Choroid plexus epithelial cell (primary cell): ENCODE data around the gene IL6ST.

ENCODE experiments used
- DNase-seq: peaks from one replicate; pipeline ENCODE4 v3.0.0-alpha.2; 2010; ENCODE audit warnings: low read depth
- H3K4me3 ChIP-seq: 2 replicates; pipeline ENCODE4 v1.5.1; 2011; ENCODE audit warnings: low read depth, mild to moderate bottlenecking, control low read depth, low read length, moderate library complexity
- TF ChIP-seq, protein P1 (sequence below): conservative IDR thresholded peaks from 2 replicates; pipeline ENCODE4 v1.5.1; 2011; ENCODE audit warnings: low read depth, mild to moderate bottlenecking, control low read depth, inconsistent platforms, low read length, moderate library complexity

IL6ST gene

GRCh38 chr5:55932700-55933099, 62.1 kb downstream of the IL6ST start:
- TF ChIP-seq, protein P1, sequence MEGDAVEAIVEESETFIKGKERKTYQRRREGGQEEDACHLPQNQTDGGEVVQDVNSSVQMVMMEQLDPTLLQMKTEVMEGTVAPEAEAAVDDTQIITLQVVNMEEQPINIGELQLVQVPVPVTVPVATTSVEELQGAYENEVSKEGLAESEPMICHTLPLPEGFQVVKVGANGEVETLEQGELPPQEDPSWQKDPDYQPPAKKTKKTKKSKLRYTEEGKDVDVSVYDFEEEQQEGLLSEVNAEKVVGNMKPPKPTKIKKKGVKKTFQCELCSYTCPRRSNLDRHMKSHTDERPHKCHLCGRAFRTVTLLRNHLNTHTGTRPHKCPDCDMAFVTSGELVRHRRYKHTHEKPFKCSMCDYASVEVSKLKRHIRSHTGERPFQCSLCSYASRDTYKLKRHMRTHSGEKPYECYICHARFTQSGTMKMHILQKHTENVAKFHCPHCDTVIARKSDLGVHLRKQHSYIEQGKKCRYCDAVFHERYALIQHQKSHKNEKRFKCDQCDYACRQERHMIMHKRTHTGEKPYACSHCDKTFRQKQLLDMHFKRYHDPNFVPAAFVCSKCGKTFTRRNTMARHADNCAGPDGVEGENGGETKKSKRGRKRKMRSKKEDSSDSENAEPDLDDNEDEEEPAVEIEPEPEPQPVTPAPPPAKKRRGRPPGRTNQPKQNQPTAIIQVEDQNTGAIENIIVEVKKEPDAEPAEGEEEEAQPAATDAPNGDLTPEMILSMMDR, result no peak
- H3K4me3 ChIP-seq, result no peak overlapping the region
- no peak for DNase-seq

DNA sequence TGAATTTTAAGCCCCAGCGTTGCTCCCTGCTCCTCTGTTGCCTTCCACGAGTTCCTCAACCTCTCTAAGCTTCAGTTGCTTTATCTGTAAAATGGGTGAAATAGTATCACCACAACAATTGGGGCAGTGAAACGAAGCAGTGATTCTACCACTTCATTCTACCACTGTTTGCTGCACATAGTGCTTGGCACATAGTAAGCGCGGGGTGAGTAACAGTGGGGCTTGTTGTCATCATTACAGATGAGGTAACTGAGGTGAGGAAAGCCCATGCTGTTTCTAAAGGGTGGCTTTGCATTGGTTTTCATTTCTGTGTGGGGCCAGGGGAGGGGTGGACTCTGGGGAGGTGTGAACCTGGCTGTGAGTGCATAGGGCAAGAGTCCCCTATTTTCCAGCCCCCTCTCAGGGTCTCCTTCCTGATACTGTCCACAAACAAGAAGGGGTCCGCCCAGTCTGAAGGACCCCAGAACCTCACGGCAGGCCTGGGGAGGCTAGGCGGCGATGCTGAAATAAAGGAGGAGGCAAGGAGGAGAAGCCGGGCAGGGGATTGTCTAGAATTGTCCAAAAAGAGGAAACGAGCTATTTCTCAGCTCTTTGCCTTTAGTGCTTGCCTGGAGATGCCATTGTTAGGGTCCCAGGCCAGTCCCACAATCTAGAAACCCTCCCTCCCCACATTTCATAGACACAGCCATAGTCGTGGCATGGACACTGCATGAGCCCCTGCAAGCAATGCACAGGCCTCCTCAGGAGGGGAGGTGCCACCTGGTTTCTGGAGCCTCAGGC, 65.6 kb downstream of the IL6ST start:
- no peak overlapping the region for H3K4me3 ChIP-seq
- TF ChIP-seq, protein P1, result no peak
- DNase-seq, result no peak

GRCh38 chr5:55927861-55928655, 66.7 kb downstream of the IL6ST start:
- no peak for DNase-seq
- H3K4me3 ChIP-seq, result no peak overlapping the region
- TF ChIP-seq, protein P1, result no peak

GRCh38 chr5:55926476-55926875, 68.3 kb downstream of the IL6ST start:
- TF ChIP-seq, protein P1, result no peak
- no peak for DNase-seq
- H3K4me3 ChIP-seq, result no peak overlapping the region

- no peak overlapping the region for H3K4me3 ChIP-seq
- no peak for DNase-seq
- TF ChIP-seq, protein P1, result no peak
These were observed 69.1 kb downstream of the IL6ST start for GRCh38 chr5:55925712-55926111.

DNA sequence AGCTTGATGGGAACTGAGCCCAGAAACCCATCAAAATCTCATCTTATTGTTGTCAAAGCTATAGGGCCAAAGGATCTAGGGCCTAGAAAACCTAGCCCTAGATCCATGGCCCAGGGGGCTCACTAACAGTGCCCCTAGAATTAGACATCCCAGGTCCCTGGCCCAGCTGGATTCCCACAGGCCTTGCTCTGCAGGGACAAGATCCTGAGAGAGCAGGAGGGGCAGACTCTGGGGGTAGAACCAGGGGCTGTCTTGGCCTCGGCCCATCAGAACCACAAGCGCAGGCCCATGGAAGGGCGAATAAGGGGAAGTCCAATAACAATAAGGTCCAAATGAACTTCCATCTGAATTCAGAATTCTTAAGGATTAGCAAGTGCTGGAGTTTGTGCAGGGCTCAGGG, 69.6 kb downstream of the IL6ST start:
- DNase-seq, result no peak
- TF ChIP-seq, protein P1, result no peak
- no peak overlapping the region for H3K4me3 ChIP-seq
